8988T (cell line): ENCODE data around the gene TTC9B.
A peak's percentile ranks its signal among the peaks of the same experiment; 100 is the strongest.
"Not testable (repeated sequence)": the region's sequence is repeated elsewhere in the genome, so short reads cannot be mapped to it uniquely, and the experiment has no call there.

ENCODE experiments used
- DNase-seq: peaks from one replicate; pipeline ENCODE4 v3.0.0; 2011

Gene TTC9B

DNA sequence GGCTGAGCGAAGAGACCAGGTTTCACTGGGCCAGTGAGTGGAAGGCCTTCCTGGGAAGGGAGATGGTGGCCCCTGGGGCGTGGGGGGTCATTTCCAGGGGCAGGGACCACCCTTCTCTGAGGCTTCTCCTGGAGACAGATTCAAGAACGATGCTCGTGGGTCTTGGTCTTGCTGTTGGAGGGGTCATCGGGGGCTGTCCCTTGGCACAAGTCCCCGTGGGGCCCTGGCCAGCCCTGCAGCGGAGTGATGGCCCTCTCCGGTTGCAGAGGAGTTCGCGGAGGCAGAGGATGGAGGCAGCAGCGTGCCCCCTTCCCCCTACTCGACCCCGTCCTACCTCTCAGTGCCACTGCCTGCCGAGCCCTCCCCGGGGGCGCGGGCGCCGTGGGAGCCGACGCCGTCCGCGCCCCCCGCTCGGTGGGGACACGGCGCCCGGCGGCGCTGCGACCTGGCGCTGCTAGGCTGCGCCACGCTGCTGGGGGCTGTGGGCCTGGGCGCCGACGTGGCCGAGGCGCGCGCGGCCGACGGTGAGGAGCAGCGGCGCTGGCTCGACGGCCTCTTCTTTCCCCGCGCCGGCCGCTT, 4.8 kb downstream of the TTC9B start:
- DNase-seq: no peak

GRCh38 chr19:40210889-40211288, 7.3 kb downstream of the TTC9B start:
- DNase-seq: no peak

GRCh38 chr19:40208602-40209001, 9.6 kb downstream of the TTC9B start:
- DNase-seq: no peak

DNA sequence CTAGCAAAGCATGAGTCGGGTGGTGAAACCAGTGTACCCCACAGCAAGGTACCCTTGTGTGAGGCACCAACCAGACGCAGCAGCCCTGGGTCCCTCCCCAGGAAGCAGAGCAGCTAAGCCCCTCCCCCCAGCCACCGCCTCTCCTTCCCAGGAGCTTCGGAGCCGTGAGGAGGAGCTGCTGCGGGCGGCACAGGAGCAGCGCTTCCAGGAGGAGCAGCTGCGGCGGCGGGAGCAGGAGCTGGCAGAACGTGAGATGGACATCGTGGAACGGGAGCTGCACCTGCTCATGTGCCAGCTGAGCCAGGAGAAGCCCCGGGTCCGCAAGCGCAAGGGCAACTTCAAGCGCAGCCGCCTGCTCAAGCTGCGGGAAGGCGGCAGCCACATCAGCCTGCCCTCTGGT, 12.4 kb downstream of the TTC9B start:
- DNase-seq: no peak

DNA sequence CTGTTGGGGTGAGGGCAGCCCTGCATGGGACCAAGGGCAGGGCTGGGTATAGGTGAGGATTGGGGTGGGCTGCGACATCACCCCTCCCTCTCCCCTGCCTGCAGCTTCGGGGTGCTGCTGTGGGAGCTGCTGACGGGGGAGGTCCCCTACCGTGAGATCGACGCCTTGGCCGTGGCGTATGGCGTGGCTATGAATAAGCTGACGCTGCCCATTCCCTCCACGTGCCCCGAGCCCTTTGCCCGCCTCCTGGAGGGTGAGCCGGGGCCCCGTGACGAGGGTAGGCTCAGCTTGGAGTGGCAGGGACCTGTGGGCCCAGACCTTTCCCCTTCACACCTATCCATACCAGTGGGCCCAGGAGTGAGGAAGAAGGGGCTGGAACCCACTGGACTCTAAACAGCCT, 13.8 kb downstream of the TTC9B start:
- DNase-seq: no peak

- no peak for DNase-seq
Observed at GRCh38 chr19:40200341-40201099, 17.7 kb downstream of the TTC9B start.

- DNase-seq: no peak
Observed at GRCh38 chr19:40198272-40198990, 19.8 kb downstream of the TTC9B start.

GRCh38 chr19:40193587-40193849, 24.7 kb downstream of the TTC9B start:
- DNase-seq: no peak

DNA sequence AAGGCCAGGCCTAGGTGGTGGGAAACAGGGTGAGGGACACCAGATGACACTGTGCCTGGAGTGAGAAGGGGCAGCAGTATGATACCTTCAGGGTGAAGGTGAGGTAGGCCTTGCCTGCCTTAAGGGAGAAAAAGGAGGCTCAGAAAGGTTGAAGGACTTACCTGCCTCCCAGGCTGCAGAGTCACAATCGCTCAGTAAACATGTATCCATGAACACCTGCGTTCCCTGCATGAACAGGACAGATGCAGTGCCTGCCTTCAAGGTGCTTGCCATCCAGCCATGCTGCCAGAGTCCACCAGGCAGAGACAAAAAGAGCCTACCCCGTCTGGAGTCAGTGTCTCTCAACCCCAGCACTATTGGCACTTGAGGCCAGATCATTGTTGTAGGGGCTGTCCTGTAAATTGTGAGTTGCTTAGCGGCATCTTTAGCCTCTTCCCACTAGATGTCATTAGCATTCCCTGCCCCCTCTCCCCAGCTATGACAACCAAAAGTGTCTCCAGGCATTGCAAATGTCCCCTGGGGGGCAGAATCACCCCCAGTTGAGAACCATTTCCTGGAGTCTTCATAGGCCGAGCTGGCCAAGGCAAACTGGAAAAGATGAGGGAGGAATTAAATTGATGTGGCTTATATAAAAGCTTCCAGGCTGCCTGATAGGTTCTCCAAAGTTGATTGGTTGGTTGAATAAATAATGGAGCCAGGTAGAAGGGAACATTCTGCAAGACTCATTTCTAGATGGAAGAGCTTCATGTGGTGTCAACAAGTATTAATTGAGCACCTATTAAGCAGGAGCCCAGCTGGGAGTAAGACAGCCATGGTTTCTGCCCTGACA, 25.2 kb downstream of the TTC9B start:
- DNase-seq: no peak

GRCh38 chr19:40191836-40192646, 26.1 kb downstream of the TTC9B start:
- DNase-seq: no peak

DNA sequence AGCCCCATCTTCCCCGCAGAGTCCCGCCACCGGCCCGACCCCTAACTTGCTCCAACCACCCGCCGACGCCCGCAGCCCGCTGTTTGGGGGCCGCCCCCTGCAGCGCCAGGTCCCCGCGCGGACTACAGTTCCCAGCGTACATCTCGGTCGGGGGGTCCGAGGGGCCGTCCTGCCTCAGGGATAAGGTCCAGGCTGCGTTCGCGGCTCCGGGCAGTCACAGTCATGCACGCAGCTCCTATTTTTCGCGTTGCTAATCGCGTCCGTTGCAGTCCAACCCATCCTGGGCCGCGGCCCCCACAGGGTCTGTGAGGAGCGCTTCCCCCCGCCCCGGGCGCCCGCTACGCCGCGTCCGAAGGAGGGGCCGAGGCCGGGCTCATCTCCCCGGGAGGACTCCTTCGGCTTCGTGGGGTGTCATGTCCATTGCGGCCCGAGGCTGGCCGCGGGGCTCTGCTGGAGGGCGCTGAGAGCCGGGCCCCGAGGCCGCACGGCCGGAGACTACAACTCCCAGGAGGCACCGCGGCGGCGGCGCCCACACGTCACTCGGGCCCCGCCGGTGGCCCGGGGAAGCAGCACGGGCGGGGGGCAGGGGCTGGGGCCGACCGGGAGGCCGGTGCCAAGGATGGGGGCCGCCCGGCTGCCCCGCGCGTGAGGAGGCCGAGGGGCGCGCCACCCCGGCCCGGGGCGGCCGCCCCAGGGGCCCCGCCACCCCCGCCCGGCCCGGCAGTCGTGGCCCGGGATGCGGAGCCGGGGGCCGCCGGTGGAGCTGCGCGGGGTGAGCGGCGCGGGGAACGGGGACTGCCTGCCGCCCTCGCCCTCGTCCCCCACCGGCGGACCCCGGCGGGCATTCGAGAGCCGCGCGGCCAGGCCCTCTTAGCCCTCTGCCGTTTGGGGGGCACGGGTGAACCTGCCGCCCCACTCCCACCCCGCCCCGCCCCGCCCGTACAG, 27.0 kb downstream of the TTC9B start, which contains the start of gene MAP3K10:
Gene MAP3K10, plus strand, starts transcription at position 536 of the 945 bp plus-strand sequence. CDS start 606 bp downstream, outside the sequence.
- peak; percentile 48 for DNase-seq

DNA sequence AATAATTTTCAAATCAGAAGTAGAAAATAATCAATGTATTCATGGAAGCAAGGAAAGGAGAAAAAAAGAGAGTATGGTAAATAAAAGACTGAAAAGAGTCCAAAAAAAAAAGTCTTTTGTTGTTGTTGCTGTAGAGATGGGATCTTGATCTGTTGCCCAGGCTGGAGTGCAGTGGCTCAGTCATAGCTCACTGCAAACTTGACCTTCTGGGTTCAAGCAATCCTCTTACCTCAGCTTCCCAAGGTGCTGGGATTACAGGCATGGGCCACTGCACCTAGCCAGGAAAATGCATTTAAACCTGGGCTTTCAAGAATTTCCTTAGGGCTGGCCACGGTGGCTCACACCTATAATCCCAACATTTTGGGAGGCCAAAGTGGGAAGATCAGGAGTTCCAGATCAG, 33.9 kb downstream of the TTC9B start:
- DNase-seq: no peak

DNA sequence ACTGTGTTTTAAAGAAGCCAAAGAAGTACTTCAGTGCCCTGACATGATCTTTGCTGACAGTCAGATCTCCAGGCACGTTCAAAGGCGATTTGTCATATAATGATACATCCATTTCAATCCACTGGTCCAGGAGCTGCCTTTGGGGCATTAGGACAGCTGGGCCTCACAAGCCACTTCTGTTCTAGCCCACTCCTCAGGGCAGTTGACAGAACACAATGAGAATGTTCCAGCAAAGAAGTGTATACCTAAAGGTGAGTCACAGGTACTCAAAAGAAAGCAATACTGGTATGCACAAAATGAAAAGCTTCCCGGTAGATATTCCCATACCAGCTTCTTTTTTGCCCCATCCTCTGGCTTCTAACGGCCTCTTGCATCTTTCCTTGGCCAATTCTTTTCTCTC, 39.4 kb downstream of the TTC9B start:
- no peak for DNase-seq

GRCh38 chr19:40177286-40178070, 40.7 kb downstream of the TTC9B start:
- no peak for DNase-seq

- no peak for DNase-seq
Observed at GRCh38 chr19:40175820-40176219, 42.4 kb downstream of the TTC9B start.

- no peak for DNase-seq
Observed at GRCh38 chr19:40174092-40174491, 44.1 kb downstream of the TTC9B start.

DNA sequence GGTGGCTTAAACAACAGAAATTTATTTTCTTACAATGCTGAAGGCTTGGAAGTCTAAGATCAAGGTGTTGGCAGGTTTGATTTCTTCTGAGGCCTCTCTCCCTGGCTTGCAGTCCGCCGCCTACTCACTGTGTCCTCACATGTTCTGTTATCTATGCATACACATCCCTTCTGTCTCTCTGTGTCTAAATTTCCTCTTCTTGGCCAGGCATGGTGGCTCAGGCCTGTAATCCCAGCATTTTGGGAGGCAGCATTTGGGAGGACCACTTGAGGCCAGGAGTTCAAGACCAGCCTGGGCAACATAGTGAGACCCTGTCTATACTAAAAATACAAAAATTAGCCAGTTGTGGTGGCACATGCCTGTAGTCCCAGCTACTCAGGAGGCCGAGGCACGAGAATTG, 46.9 kb downstream of the TTC9B start:
- not testable (repeated sequence) for DNase-seq

DNA sequence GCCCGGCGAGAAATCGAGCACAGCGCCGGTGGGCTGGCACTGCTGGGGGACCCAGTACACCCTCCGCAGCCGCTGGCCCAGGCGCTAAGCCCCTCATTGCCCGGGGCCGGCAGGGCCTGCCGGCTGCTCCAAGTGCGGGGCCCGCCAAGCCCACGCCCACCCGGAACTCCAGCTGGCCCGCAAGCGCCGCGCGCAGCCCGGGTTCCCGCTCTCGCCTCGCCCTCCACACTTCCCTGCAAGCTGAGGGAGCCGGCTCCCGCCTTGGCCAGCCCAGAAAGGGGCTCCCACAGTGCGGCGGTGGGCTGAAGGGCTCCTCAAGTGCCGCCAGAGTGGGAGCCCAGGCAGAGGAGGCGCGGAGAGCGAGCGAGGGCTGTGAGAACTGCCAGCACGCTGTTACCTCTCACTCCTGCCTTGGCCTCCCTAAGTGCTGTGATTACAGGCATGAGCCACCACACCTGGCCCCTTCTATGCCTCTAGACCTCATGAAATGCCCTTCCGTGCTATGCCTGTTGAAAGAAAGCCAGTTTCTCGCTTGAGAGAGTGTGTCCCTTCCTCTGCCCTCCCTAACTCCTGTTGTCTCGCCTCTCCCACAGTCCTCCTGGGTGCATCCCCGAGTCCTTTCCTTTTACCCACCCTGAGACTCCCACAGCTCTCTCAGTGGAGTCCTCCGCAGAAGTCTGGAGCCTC, 47.7 kb downstream of the TTC9B start:
- DNase-seq: not testable (repeated sequence)

DNA sequence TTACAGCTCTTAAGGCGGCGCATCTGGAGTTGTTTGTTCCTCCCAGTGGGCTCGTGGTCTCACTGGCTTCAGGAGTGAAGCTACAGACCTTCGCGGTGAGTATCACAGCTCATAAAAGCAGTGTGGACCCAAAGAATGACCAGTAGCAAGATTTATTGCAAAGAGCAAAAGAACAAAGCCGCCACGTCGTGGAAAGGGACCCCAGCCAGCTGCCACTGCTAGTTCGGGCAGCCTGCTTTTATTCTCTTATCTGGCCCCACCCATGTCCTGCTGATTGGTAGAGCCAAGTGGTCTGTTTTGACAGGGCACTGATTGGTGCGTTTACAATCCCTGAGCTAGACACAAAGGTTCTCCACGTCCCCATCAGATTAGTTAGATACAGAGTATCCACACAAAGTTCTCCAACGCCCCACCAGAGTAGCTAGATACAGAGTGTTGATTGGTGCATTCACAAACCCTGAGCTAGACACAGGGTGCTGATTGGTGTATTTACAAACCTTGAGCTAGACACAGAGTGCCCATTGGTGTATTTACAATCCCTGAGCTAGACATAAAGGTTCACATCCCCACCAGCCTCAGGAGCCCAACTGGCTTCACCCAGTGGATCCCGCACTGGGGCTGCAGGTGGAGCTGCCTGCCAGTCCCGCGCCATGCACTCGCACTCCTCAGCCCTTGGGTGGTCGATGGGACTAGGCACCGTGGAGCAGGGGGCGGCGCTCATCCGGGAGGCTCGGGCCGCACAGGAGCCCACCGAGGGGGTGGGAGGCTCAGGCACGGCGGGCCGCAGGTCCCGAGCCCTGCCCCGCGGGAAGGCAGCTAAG, 48.5 kb downstream of the TTC9B start:
- DNase-seq: not testable (repeated sequence)
